Measurements from ENCODE around the gene OSGEP. TPM values are rescaled to one million over a fixed set of nuclear protein-coding genes. Genes with fewer than 3 reads are reported as not detected.
"Not testable (repeated sequence)": the region's sequence is repeated elsewhere in the genome, so short reads cannot be mapped to it uniquely, and the experiment has no call there.

The OSGEP gene
- total RNA-seq, 2 donors from 2014 or later = 24.4 to 28.7 TPM

DNA sequence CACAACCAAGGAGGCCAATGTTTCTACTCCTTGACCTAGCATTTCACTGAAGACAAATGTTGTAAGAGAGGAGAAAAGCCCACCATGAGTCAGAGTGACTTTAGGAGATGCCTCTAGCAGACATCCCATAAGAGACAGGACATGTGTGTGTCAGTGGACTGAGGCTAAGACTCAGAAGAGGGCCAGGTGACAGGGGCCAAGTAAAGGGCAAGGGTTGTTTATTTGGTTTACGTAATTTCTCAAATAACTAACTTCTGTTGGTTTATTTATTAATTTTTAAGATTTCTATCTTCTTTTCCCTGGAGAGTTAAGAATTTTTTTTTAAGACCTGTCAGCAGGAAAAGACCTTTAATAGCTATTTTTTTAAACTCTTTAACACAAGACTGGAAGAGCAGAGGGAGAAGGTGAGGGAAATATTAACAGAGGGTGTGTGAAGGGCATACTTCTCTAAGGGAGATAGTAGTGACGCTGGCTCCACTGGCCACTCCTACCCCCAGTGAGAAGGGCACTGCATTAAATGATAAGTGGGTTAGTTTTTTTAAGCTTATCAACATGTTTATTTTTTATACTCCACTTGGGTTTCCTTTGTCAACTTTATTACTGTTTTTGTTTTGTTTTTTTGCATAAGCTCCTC is 18.0 kb upstream of the OSGEP start:
- intact Hi-C loops (cut with DNase I) = no loop called here
- no peak for DNase-seq (ENCODE audit: low spot score)

DNA sequence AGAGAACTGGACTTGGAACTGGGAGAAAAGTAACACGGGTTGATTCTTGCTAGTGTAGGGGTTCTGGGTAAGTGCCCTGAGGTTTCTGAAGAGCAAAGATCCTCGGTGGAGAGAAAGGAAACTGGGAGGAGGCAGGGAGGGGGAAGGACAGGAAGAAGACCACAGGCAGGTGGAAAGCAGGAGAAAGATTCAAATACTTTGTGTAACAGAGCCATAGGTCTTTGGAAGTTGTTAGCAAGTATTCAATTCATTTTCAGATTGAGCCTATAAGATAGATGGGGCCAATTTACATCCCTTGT is 15.9 kb upstream of the OSGEP start:
- DNase-seq (ENCODE audit: low spot score) = no peak
- intact Hi-C loops (cut with DNase I) = no loop called here

DNA sequence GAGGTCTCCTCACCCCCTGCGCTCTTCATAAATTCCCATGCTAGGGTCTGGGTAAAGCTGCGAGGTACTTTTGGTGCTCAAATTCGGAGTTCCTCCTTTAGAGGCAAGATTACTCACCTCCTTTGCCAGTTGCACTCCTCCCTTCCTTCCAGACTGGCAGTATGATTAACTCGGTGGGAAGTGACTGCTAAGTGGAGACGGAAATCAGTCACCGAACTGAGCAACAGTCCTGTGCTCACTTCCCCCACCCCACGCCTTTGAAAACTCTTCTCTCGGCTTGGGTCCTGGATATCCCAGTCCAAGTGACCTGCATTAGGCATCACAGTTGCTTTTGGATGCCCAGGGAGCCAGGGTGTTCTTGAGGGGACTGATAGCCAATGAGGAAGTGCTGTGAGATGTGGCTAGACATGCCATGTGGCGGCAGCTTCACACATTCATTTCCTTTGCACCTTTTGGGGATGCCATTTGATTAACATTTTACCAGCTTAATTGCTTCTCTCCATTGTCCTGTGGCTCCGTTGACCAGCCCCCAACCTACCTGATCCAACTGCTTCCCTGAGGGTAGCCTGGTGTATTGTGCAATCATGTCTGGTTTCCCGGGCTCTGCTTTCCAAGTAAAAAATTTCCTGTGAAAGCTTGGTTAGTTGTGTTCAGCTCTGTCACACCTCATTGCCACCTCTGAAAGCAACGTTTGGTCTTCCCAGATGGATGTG is 15.4 kb upstream of the OSGEP start:
- DNase-seq (ENCODE audit: low spot score) = no peak
- intact Hi-C loops (cut with DNase I) = loop anchor here in 1 of 2 donors (10.0 kb wide), 1 partner anchor 145 kb away; no protein-coding TSS in a partner anchor

DNA sequence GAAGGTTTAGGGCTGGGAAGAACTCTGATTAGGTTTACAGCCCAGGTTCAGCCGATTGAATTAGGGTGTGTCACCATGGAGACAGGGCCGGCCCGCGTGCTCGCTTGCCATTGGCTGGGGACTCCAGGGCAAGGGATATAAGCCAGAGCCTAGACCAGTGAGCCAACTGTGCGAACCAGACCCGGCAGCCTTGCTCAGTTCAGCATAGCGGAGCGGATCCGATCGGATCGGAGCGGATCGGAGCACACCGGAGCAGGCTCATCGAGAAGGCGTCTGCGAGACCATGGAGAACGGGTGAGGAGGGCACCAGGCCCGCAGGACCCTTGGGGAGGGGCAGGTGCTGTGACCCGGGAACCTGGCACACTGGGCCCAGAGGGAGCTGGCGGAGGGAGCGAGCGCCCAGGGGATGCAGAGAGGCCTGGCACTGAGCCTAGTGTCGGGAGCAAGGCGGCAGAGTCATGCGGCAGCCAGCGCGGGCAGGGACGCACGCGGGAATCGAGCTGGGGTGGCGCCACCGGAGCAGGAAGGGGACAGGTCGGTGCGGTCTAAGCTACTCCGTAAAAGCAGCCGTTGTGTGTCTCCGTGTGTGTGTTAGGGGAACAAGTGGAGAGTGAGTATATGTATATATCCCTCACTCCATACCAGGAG is 14.8 kb upstream of the OSGEP start, which contains the start of gene PNP:
PNP (plus strand) TSS at position 165 of the 648 bp plus-strand sequence; CDS start at position 284, 119 bp downstream.
- peak; percentile 95 for DNase-seq (ENCODE audit: low spot score)
- intact Hi-C loops (cut with DNase I) = loop anchor here in 1 of 2 donors (10.0 kb wide), 1 partner anchor 145 kb away; no protein-coding TSS in a partner anchor

DNA sequence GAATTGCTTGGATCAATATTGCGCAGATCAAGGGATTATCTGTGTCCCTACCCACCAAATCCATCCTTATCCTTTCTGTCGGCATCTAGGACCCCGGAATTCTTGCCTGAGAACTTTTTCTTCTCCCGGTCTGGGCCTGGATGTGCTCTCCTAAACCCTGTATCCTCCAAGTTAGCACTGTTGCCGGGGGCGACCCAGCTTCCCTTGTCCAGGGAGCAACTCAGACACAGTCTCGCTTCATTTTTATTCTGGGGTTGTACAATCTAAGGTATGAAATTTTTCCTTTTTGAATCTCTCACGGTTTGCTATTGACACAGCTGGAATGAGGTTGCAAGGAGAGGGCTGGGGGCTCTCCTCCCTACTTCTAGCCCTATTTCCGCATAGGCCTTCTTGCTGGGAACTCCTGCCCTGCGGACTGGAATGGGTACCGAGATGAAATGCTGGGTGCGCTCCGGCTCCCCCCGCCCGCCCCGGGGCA is 14.2 kb upstream of the OSGEP start:
- intact Hi-C loops (cut with DNase I) = loop anchor here in 1 of 2 donors (10.0 kb wide), 1 partner anchor 146 kb away; no protein-coding TSS in a partner anchor
- no peak for DNase-seq (ENCODE audit: low spot score)

DNA sequence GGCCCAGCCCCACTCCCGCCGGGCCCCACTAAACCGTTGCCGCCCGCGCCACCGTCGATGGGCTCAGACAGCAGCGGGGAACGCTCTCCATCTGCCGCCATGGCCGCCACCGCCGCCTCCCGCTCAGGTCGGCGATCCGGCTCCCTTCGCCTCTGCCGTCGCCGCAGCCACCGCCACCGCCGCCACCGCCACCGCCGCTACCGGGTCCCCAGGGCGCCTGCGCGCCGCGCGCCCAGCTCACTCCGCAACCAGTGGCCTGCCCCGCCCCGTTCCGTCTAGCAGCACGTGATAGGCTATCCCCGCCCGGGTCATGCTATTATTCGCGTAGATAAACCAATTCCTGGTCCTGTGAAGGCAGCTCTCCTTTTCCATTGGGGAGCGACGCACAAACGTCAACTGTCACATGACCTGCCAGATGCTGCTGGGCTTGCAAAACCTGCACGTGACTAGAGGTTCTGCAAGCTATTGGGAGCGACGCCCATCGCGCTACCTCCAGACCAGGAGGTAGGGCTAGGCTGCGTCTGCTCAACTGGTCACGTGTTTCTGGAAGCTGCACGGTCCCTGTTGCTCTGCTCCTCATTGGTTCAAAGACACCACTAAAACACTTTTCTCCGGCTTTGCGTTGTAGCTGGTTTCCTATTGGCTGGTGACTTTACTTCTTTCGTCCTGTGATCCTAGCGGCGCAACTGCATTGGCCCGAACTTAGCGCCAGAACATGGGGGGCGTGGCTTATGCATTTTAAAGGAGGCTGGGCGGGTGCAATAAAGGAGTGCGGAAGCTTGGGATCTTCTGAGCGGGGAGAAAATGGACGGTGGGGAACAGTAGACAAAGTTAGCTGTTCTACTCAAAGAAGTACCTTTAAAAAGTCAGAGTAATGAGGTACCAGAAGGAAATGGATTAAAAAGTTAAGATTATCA is 6.9 kb upstream of the OSGEP start, which contains the start of gene PIP4P1:
PIP4P1 (minus strand) TSS at position 210 of the 917 bp plus-strand sequence; CDS start at position 101, 109 bp downstream.
- intact Hi-C loops (cut with DNase I) = loop anchor here (2.0 to 10.0 kb wide), 2 partner anchors 153 to 227 kb away; partner anchors contain the start of gene ANG (in 1 of the 2)

DNA sequence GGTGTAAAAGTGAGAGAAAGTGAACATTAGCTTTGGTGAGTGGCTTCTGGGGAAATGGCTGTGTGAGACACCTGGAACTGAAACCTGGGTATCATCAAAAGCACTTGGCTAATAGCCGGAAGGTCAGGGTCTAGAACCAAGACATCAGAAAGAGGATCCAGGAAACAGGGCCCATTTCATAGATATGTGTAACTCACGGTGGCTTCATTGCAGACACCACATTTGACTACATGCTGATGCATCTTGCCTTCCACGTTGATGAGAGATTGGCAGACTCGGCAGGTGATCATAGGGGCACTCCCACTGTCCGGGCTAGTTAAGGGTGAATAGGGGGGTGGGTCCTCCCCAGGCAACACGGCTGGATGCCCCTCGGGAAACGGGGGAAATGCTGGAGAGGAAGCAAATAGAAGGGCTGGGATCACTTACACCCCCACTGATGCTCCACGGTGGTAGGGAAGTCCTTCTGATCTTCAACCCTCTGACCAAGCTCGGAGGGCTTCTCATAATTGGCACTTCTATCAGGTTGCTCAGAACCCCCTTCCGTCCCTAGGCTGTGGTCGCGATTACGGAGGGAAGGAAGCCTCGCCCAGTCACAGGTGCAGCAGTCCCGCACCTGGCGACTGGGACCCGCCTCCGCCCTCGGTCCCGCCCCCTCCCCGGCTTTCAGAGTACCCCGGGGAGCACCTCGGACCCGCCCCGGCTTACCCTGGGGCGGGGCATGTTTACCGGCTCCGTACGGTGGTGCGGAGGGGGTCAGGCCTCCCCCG is 6.0 kb upstream of the OSGEP start:
- intact Hi-C loops (cut with DNase I) = loop anchor here (2.0 to 10.0 kb wide), 2 partner anchors 154 to 228 kb away; partner anchors contain the start of gene ANG (in 1 of the 2)
- DNase-seq (ENCODE audit: low spot score) = no peak

More for the DNA sequence above, 6.9 kb upstream of the OSGEP start, which contains the start of gene PIP4P1:
- DNase-seq (ENCODE audit: low spot score) = peak; percentile 99

DNA sequence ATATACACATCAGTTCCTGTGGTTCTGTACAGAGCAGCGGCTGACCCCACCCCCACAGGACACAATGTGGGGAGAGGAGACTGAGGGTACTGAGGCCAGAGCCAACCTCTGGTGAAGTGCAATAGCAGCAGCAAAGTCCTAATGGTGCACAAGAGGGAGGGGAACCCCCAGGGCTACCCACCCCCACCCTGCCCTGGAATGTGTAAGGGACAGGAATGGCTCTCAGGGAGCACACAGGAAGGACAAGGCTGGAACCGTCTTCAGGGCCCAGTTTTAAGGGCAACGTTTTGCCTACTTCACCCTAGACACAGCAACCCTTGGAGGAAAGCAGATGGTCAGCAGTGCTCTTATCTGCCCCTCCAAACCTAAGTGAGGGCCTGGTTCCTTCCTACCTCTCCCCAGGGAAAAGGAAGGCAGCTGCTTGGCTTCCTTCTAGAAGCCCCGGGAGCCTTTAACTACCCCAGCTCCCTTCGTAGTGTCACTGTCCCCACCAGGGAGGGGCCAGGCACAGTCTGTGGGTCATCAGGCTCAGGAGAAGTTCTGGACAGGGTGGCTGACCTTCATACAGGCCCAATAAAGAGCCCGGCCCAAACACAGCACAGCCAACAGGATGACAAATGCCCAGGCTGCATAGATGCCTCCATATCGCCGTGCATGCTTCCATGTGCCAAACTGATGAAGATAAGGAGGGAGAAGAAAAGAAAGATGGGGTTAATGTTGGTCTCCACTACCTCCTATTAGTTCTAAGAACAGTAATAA is 3.6 kb upstream of the OSGEP start:
- no peak for DNase-seq (ENCODE audit: low spot score)
- intact Hi-C loops (cut with DNase I) = loop anchor here in 1 of 2 donors (10.0 kb wide), 2 partner anchors 123 to 507 kb away; partner anchors contain the start of gene CCNB1IP1

DNA sequence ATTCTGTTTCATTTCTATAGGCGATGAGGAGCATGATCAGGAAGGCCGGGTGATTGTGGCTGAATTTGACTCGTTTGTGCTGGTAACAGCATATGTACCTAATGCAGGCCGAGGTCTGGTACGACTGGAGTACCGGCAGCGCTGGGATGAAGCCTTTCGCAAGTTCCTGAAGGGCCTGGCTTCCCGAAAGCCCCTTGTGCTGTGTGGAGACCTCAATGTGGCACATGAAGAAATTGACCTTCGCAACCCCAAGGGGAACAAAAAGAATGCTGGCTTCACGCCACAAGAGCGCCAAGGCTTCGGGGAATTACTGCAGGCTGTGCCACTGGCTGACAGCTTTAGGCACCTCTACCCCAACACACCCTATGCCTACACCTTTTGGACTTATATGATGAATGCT is 2.4 kb upstream of the OSGEP start:
- intact Hi-C loops (cut with DNase I) = loop anchor here in 1 of 2 donors (10.0 kb wide), 2 partner anchors 122 to 508 kb away; partner anchors contain the start of gene CCNB1IP1
- no peak for DNase-seq (ENCODE audit: low spot score)

DNA sequence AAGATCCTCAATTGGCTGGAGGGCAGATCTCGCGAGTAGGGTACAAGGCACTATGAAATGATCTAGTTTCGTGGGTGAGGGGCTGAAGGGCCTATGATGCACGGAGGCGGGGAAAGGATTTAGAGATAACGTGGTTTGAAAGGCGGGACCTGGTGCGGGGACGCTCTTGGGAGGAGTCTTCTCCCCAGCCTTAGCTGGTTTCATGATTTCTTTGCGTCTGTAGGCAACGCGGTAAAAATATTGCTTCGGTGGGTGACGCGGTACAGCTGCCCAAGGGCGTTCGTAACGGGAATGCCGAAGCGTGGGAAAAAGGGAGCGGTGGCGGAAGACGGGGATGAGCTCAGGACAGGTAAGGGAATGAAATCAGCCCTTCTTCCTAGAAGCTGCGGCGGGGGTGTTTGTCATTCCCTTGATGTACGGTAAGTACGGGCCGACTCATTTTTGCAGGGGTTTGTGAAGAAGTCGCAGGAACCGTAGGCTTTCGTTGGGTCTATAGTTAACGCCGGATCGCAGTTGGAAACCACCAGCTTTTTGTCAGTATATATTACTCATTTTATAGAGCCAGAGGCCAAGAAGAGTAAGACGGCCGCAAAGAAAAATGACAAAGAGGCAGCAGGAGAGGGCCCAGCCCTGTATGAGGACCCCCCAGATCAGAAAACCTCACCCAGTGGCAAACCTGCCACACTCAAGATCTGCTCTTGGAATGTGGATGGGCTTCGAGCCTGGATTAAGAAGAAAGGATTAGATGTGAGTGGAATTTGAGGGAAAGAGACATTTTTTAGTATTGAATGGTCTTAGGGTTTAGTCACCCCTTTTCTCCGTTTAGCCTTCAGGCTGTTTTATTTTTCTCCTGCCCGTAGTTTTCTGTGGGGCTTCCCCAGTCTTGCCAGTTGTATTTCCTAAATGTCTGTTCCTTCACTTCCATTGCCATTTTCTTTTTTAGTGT is 1.0 kb upstream of the OSGEP start:
- intact Hi-C loops (cut with DNase I) = loop anchor here in 1 of 2 donors (10.0 kb wide), 2 partner anchors 121 to 509 kb away; partner anchors contain the start of gene CCNB1IP1
- DNase-seq (ENCODE audit: low spot score) = no peak

DNA sequence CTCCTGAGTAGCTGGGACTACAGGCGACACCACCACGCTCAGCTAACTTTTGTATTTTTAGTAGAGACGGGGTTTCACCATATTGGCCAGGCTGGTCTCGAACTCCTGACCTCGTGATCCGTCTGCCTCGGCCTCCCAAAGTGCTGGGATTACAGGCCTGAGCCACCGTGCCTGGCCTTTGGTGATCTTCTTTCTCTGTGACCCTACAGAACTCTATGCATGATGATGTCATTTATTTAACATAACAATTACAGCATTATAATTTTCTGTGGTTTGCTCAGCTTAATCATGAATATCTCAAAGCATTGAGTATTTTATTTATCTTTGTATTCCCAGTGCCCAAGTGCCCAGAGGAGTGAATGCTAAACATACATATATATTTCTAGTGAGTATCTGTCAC is 1.8 kb downstream of the OSGEP start:
- not testable (repeated sequence) for DNase-seq (ENCODE audit: low spot score)
- intact Hi-C loops (cut with DNase I) = loop anchor here in 1 of 2 donors (10.0 kb wide), 2 partner anchors 118 to 512 kb away; partner anchors contain the start of gene CCNB1IP1

DNA sequence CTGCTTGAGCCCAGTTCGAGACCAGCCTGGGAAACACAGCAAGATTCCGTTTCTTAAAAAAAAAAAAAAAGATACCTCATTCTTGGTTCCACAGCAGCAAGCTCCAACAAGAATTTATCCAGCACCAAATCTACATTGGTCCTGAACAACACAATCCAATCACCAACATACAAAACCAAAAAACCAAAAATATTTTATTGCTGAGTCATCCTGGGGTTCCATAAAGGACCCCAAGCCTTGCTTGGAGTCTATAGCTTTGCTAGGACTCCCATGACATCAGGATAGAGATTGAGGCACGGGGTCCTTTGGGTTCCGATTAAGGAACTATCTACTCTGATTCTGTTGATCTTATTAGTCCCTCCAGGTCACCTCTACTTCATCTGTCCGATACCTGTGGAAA is 7.7 kb downstream of the OSGEP start:
- intact Hi-C loops (cut with DNase I) = no loop called here
- DNase-seq (ENCODE audit: low spot score) = no peak

DNA sequence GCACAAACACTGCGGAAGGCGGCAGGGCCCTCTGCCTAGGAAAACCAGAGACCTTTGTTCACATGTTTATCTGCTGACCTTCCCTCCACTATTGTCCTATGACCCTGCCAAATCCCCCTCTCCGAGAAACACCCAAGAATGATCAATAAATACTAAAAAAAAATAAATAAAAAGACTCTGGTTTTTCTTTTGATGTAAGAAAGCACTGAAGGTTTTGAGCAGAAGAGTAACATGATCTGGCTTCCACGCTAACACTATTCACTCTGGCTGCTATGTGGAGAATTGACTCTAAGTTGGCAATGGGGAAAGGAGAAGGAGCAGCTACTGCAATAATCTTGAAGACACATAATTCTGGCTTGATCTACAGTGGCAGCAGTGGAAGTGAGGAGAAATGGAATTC is 11.0 kb downstream of the OSGEP start:
- not testable (repeated sequence) for DNase-seq (ENCODE audit: low spot score)

DNA sequence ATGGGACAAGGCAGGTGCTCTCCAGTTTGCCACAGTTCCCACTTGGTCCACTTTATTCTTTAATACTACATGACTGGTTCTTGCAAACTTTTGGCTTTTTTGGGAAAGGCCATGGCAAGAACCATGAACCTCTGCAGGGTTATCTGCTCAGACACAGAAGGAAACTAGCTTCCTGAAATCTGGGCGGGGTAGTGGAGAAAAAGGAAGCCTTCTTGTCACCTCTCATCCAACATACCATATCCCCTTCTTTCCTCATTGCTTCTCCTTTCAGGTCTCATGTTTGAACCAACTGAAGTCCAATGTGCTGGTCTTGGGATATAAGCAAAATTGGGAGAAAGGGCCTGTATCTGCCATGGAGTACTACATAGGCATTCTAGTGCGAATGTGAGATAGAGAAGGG is 13.2 kb downstream of the OSGEP start:
- no peak for DNase-seq (ENCODE audit: low spot score)

More for the DNA sequence above, 11.0 kb downstream of the OSGEP start:
- intact Hi-C loops (cut with DNase I) = not testable (repeated sequence)

DNA sequence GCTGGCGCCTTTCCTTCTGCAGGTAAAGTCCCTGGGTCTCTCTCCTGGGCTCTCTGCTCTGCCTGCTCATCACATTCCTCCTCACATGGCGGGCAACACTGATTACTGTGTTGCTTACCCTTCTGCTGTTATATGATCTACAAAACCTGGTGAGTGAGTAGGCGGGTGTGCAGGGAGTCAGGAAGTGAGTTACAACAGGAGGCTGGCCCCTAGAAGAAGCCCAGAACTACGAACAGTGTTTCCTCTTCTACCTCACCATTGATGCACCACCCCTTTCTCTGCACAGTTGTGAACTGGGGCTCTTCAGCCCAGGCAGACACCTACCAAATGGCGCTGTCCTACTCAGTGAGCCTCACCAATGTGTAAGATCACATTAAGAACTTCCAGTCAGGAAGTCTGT is 13.7 kb downstream of the OSGEP start:
- intact Hi-C loops (cut with DNase I) = no loop called here

More for the DNA sequence above, 13.2 kb downstream of the OSGEP start:
- intact Hi-C loops (cut with DNase I) = no loop called here

DNA sequence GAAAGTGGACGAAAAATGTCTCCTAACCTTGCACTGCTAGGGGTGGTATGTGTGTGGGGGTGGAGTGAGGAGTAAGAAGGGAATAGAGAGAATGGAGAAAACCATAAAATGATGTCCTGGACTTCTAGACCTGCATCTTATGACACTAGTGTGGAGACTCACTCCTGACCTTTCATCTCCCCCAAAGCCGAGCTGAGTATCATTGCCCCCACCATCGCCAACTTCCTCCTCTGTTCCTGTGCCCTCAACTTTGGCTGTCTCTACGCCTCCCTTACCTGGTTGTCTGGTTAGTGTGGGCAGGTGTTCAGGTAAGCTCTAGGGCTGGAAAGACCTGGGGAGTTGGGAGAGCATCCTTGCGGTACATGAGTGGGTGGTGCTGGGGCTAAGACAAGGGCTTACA is 14.1 kb downstream of the OSGEP start:
- no peak for DNase-seq (ENCODE audit: low spot score)
- intact Hi-C loops (cut with DNase I) = no loop called here

More for the DNA sequence above, 13.7 kb downstream of the OSGEP start:
- no peak for DNase-seq (ENCODE audit: low spot score)
